HAP-1 (cell line): ENCODE measurements around the gene C9orf78.

Experiments
- DNase-seq, 2 experiments: peaks; one replicate each; pipeline ENCODE4 v3.0.0-alpha.2; 2016 to 2020; ENCODE audit warnings: low spot score in 2 of 2
- H3K27me3 ChIP-seq: fragments of 250-450 bp; sonication (Bioruptor Pico); 2 replicates; pipeline ENCODE4 v1.5.1; 2020; ENCODE audit warnings: low read depth, mild to moderate bottlenecking, moderate library complexity
- H3K36me3 ChIP-seq: fragments of 250-450 bp; sonication (Bioruptor Pico); replicated peaks from 2 replicates; pipeline ENCODE4 v1.5.1; 2020; ENCODE audit warnings: mild to moderate bottlenecking
- H3K4me1 ChIP-seq: fragments of 250-450 bp; sonication (Bioruptor Pico); 2 replicates; pipeline ENCODE4 v1.5.1; 2020; ENCODE audit warnings: mild to moderate bottlenecking
- H3K4me3 ChIP-seq: fragments of 250-450 bp; sonication (Bioruptor Pico); 2 replicates; pipeline ENCODE4 v1.5.1; 2020; ENCODE audit warnings: mild to moderate bottlenecking, moderate library complexity
- H3K9me3 ChIP-seq: fragments of 250-450 bp; sonication (Bioruptor Pico); 2 replicates; pipeline ENCODE4 v1.5.1; 2020; ENCODE audit warnings: mild to moderate bottlenecking, moderate library complexity
- in situ Hi-C: fragments of 300-500 bp; cut with MboI; formaldehyde crosslinking; loops from 3 replicates; pipeline ENCODE4 v1.14.3; 2020; ENCODE audit warnings: low sequenced_read_pairs, inconsistent platforms, mixed read lengths

C9orf78 gene

DNA sequence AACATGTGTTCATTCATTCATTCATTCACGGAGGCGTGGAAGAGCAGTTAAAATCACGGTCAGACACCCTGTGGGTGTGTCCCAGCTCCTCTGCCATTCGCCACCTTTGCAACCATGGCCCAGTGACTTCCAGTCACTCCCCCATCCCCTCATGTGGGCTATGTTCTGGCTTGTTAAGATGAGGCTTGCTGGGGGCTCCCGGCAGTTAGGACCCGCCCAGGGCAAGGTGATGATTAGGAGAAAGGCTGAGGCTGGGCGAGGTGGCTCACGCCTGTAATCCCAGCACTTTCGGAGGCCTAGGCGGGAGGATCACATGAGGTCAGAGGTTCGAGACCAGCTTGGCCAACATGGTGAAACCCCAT is 57.3 kb downstream of the C9orf78 start:
- H3K27me3 ChIP-seq: no peaks in the 10 kb centered on the region
- H3K9me3 ChIP-seq: no peaks in the 10 kb centered on the region
- H3K36me3 ChIP-seq: no peaks in the 10 kb centered on the region
- in situ Hi-C loops: no loop called here
- H3K4me3 ChIP-seq: no peak overlapping the region
- no peak for DNase-seq
- H3K4me1 ChIP-seq: no peaks in the 10 kb centered on the region
